IMR-90 (cell line): Measurements from ENCODE around the gene ACOX1.

Source experiments
- MAFK ChIP-seq: IDR thresholded peaks from 2 replicates; pipeline ENCODE4 v1.6.1; 2012; ENCODE audit warnings: low read depth, low read length, improper control_type of control experiment
- MAZ ChIP-seq: IDR thresholded peaks from 2 replicates; pipeline ENCODE4 v1.6.1; 2012; ENCODE audit warnings: low read depth, mild to moderate bottlenecking, low read length, improper control_type of control experiment, moderate library complexity, borderline replicate concordance
- POLR2A ChIP-seq: IDR thresholded peaks from 2 replicates; pipeline ENCODE4 v1.6.1; 2012; ENCODE audit warnings: mild to moderate bottlenecking, low read depth, low read length
- RAD21 ChIP-seq: IDR thresholded peaks from 2 replicates; pipeline ENCODE4 v1.6.1; 2012; ENCODE audit warnings: low read length, improper control_type of control experiment
- TF ChIP-seq, protein P1 (sequence below): conservative IDR thresholded peaks from 2 replicates; pipeline ENCODE4 v1.5.1; 2012; ENCODE audit warnings: mild to moderate bottlenecking, low read depth, low read length, improper control_type of control experiment

GRCh38 chr17:75942473-75942872 is 36.5 kb downstream of the ACOX1 start:
- TF ChIP-seq, protein P1, sequence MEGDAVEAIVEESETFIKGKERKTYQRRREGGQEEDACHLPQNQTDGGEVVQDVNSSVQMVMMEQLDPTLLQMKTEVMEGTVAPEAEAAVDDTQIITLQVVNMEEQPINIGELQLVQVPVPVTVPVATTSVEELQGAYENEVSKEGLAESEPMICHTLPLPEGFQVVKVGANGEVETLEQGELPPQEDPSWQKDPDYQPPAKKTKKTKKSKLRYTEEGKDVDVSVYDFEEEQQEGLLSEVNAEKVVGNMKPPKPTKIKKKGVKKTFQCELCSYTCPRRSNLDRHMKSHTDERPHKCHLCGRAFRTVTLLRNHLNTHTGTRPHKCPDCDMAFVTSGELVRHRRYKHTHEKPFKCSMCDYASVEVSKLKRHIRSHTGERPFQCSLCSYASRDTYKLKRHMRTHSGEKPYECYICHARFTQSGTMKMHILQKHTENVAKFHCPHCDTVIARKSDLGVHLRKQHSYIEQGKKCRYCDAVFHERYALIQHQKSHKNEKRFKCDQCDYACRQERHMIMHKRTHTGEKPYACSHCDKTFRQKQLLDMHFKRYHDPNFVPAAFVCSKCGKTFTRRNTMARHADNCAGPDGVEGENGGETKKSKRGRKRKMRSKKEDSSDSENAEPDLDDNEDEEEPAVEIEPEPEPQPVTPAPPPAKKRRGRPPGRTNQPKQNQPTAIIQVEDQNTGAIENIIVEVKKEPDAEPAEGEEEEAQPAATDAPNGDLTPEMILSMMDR: no peak
- TF ChIP-seq MAZ (no peak), RAD21 (no peak), MAFK (no peak), POLR2A (no peak)
